OCI-LY7 (cell line): Measurements from ENCODE around the gene ANXA4.

Source experiments
- EZH2phosphoT487 ChIP-seq: fragments of 200-600 bp; sonication (generic); IDR thresholded peaks from 2 replicates; pipeline ENCODE4 v1.6.1; 2018; ENCODE audit warnings: low read depth, borderline replicate concordance, mild to moderate bottlenecking, mixed run types, antibody characterized with exemption, low read length, moderate library complexity, mixed read lengths
- TF ChIP-seq, protein P1 (sequence below): fragments of 200-600 bp; sonication (generic); conservative IDR thresholded peaks from 2 replicates; pipeline ENCODE4 v1.5.1; 2014; ENCODE audit warnings: mild to moderate bottlenecking, antibody characterized with exemption, low read length, moderate library complexity, mixed read lengths

DNA sequence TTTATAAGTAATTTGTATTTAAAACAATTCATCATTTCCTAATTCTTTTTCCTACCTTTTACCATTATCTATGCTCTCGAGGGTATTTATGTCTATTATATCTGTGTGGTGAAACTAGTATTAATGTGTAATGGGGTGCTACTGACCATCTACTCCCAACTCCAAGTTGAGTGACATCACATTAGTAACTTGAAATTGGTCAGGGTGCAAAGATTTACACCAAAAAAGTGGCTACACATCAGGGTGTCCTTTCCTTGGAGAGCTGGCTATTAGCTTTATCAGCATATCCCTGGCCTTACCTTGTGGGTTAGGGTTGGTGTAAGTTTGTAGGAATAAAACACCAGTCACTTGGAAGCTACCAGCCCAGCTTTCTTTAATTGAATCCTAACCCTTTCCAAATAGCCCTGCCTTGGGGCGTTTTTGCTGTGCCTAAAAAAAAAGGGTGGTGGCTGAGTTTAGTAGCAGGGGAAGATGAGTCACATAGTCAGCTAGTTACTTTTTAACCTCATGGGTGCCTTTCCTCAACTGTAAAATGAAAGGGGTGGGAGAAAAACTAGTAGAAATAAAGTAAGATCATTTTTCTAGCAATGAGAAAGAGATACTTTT is 14.0 kb downstream of the ANXA4 start:
- TF ChIP-seq, protein P1, sequence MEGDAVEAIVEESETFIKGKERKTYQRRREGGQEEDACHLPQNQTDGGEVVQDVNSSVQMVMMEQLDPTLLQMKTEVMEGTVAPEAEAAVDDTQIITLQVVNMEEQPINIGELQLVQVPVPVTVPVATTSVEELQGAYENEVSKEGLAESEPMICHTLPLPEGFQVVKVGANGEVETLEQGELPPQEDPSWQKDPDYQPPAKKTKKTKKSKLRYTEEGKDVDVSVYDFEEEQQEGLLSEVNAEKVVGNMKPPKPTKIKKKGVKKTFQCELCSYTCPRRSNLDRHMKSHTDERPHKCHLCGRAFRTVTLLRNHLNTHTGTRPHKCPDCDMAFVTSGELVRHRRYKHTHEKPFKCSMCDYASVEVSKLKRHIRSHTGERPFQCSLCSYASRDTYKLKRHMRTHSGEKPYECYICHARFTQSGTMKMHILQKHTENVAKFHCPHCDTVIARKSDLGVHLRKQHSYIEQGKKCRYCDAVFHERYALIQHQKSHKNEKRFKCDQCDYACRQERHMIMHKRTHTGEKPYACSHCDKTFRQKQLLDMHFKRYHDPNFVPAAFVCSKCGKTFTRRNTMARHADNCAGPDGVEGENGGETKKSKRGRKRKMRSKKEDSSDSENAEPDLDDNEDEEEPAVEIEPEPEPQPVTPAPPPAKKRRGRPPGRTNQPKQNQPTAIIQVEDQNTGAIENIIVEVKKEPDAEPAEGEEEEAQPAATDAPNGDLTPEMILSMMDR = no peak
- TF ChIP-seq EZH2phosphoT487 = no peak
